K562 (cell line): ENCODE measurements around the gene PARD3. TPM values are rescaled to one million over a fixed set of nuclear protein-coding genes. Genes with fewer than 3 reads are reported as not detected.

Experiments used
- ATAC-seq: fragments of 200-7000 bp; cut with Tn5 transposase; 3 replicates; pipeline ENCODE4 v1.9.1; 2020; ENCODE audit warnings: moderate library complexity
- BruUV-seq: library from RNA; stranded (reverse); fragments of 400-500 nt; replicated peaks from 2 replicates; lab custom pipeline; 2021; lab: Mats Ljungman, UMichigan
- CTCF ChIA-PET: fragments of 300-600 bp; formaldehyde crosslinking; extraction: SDS; loops from one replicate; lab custom pipeline; 2021; ENCODE audit warnings: low intra/inter-chr PET ratio; lab: Yijun Ruan, JAX
- POLR2A ChIA-PET: fragments of 300-600, 350-650 bp; sonication (Branson Sonifier 250); formaldehyde crosslinking; extraction: SDS; loops from one replicate; lab custom pipeline; 2021; ENCODE audit warnings: antibody characterized with exemption, inconsistent platforms; lab: Yijun Ruan, JAX
- DNase-seq, 4 experiments: peaks; one replicate each; pipeline versions ENCODE4 v3.0.0 to v3.0.0-alpha.2; 2011 to 2018; ENCODE audit warnings: low spot score in 3 of 4, mixed read lengths in 3 of 4; ENCODE audit errors: extremely low read depth in 1 of 4
- FAIRE-seq: peaks from 2 replicates; lab custom pipeline; 2011; peaks lifted over from hg19 to GRCh38; lab: Jason Lieb, UNC
- H2AFZ ChIP-seq: 2 replicates; pipeline ENCODE4 v1.6.0; 2011; ENCODE audit warnings: low read depth, low read length, control low read depth, inconsistent platforms
- H3K27ac ChIP-seq: fragments of 200-600 bp; 3 replicates; pipeline ENCODE4 v1.8.0; 2011; ENCODE audit warnings: low read depth, mild to moderate bottlenecking, control low read depth, inconsistent platforms, low read length, moderate library complexity, mixed read lengths; ENCODE audit errors: extremely low read depth
- H3K27me3 ChIP-seq, 2 experiments: fragments of 300-600 bp in 1 of 2; 2 replicates in 1 of 2; 3 replicates in 1 of 2; pipeline versions ENCODE4 v1.6.0 to v1.8.0; 2011; ENCODE audit warnings: inconsistent platforms in 2 of 2, low read length in 2 of 2, mild to moderate bottlenecking in 1 of 2, mixed read lengths in 1 of 2, moderate library complexity in 1 of 2; ENCODE audit not compliant: control insufficient read depth in 2 of 2, insufficient read depth in 2 of 2
- H3K36me3 ChIP-seq: fragments of 300-600 bp; 3 replicates; pipeline ENCODE4 v1.8.0; 2011; ENCODE audit warnings: mild to moderate bottlenecking, low read length, inconsistent platforms; ENCODE audit not compliant: control insufficient read depth, insufficient read depth
- H3K4me1 ChIP-seq, 2 experiments: fragments of 200-600 bp in 1 of 2; replicated peaks in 1 of 2; 2 replicates in 1 of 2; 3 replicates in 1 of 2; pipeline versions ENCODE4 v1.5.1 to v1.8.0; 2011; ENCODE audit warnings: inconsistent platforms in 2 of 2, low read length in 2 of 2, mild to moderate bottlenecking in 1 of 2, mixed read lengths in 1 of 2, moderate library complexity in 1 of 2; ENCODE audit not compliant: control insufficient read depth in 2 of 2, insufficient read depth in 2 of 2
- H3K4me2 ChIP-seq: 2 replicates; pipeline ENCODE4 v1.6.1; 2011; ENCODE audit warnings: low read length, control low read depth, inconsistent platforms, mixed read lengths; ENCODE audit not compliant: insufficient read depth
- H3K4me3 ChIP-seq: fragments of 200-600 bp; sonication (generic), shearing (Covaris generic); 2 replicates; pipeline ENCODE4 v1.5.1; 2016; ENCODE audit warnings: control low read depth, inconsistent platforms
- H3K79me2 ChIP-seq: fragments of 200-600 bp; 3 replicates; pipeline ENCODE4 v1.8.0; 2011; ENCODE audit warnings: low read length, inconsistent platforms; ENCODE audit not compliant: control insufficient read depth, insufficient read depth
- H3K9ac ChIP-seq, 2 experiments: 2 replicates each; pipeline versions ENCODE4 v1.6.0 to v1.6.1; 2011; ENCODE audit warnings: low read depth in 2 of 2, low read length in 2 of 2, control low read depth in 1 of 2, inconsistent platforms in 1 of 2, mild to moderate bottlenecking in 1 of 2, mixed read lengths in 1 of 2; ENCODE audit not compliant: insufficient read depth in 1 of 2
- H3K9me1 ChIP-seq: one replicate; pipeline ENCODE4 v1.6.0; 2011; ENCODE audit warnings: inconsistent platforms, mild to moderate bottlenecking, low read length, moderate library complexity; ENCODE audit not compliant: control insufficient read depth, insufficient read depth
- H3K9me3 ChIP-seq: replicated peaks from 2 replicates; pipeline ENCODE4 v1.5.1; 2011; ENCODE audit warnings: low read depth, low read length, inconsistent platforms; ENCODE audit not compliant: control insufficient read depth, insufficient read depth
- H4K20me1 ChIP-seq: replicated peaks from 2 replicates; pipeline ENCODE4 v1.6.1; 2011; ENCODE audit warnings: low read length, inconsistent platforms, mixed read lengths; ENCODE audit not compliant: control insufficient read depth, insufficient read depth
- HDAC2 ChIP-seq: fragments of 450-650 bp; IDR thresholded peaks from 2 replicates; pipeline ENCODE4 v1.6.1; 2016; ENCODE audit warnings: mild to moderate bottlenecking
- MAFG ChIP-seq: fragments of 450-650 bp; conservative IDR thresholded peaks from 2 replicates; pipeline ENCODE4 v1.6.1; 2016; ENCODE audit warnings: missing genetic modification characterization, missing compliant biosample characterization
- NFRKB ChIP-seq: fragments of 450-650 bp; IDR thresholded peaks from 2 replicates; pipeline ENCODE4 v1.6.1; 2016; ENCODE audit warnings: low read depth
- STAT5A ChIP-seq: IDR thresholded peaks from 2 replicates; pipeline ENCODE4 v1.6.1; 2012; ENCODE audit warnings: low read length, inconsistent platforms, borderline replicate concordance
- TCF7L2 ChIP-seq: fragments of 150-350 bp; IDR thresholded peaks from 2 replicates; pipeline ENCODE4 v1.6.1; 2016; ENCODE audit warnings: low read depth, mild to moderate bottlenecking, low read length, moderate library complexity
- ZNF146 ChIP-seq: IDR thresholded peaks from one replicate; pipeline ENCODE4 v1.6.1; 2018; ENCODE audit warnings: missing compliant biosample characterization; ENCODE audit not compliant: unreplicated experiment
- ZNF57 ChIP-seq: fragments of 450-650 bp; formaldehyde crosslinking; IDR thresholded peaks from 2 replicates; pipeline ENCODE4 v1.4.0; 2020; ENCODE audit warnings: mild to moderate bottlenecking, moderate library complexity
- ZSCAN29 ChIP-seq: fragments of 450-650 bp; IDR thresholded peaks from 2 replicates; pipeline ENCODE4 v1.6.1; 2017
- ZZZ3 ChIP-seq: fragments of 450-650 bp; IDR thresholded peaks from 2 replicates; pipeline ENCODE4 v1.6.1; 2016; ENCODE audit warnings: antibody characterized with exemption, mild to moderate bottlenecking, moderate library complexity
- WGBS: fragments of 100-300 bp; shearing (Covaris generic); methylation state at CpG from one replicate; pipeline ENCODE4 v1.1.6; 2016; ENCODE audit warnings: low coverage, mixed read lengths; ENCODE audit not compliant: insufficient coverage; ENCODE audit errors: missing lambda C conversion rate; 5-methylcytosine and 5-hydroxymethylcytosine counted together
- in situ Hi-C: fragments of 300-500 bp; cut with MboI; formaldehyde crosslinking; loops from 4 replicates; pipeline ENCODE4 v1.15.0; 2018; ENCODE audit warnings: inconsistent platforms, mixed read lengths
- intact Hi-C: fragments of 100-400 bp; cut with micrococcal nuclease; formaldehyde crosslinking; loops from 2 replicates; pipeline ENCODE4 v1.14.2; 2022
- polyA plus RNA-seq, 8 experiments: library from polyadenylated mRNA; depleted of rRNA in 4 of 8; stranded (reverse) in 5 of 8; unstranded in 3 of 8; fragments of >200 nt; fragmentation: Nextera tagmentation in 2 of 8; fragmentation: Illumina TruSeq in 1 of 8; extraction: Ambion mirVana in 2 of 8; extraction: Trizol in 1 of 8; gene quantifications; 2 replicates each; pipeline versions ENCODE4 v1.2.1 to v1.2.3, GENCODE V29; 2011 to 2014; ENCODE audit warnings: inconsistent platforms in 1 of 8, missing spikeins in 1 of 8
- total RNA-seq, 7 experiments: library from RNA; depleted of rRNA in 6 of 7; stranded (reverse); fragments of >200 nt in 6 of 7; fragmentation: Illumina TruSeq in 2 of 7; extraction: Trizol in 2 of 7; gene quantifications; 2 replicates each; pipeline versions ENCODE4 v1.2.1 to v1.2.3, GENCODE V29; 2011 to 2021; ENCODE audit warnings: low replicate concordance in 1 of 7
- TF ChIP-seq, protein P1 (sequence below), 2 experiments: fragments of 450-650 bp in 1 of 2; sonication (generic) in 1 of 2; formaldehyde crosslinking; conservative IDR thresholded peaks; 2 replicates each; pipeline versions ENCODE4 v1.4.0 to v1.8.1; 2020 to 2022; ENCODE audit warnings: mild to moderate bottlenecking in 1 of 2, missing genetic modification reagents in 1 of 2
- TF ChIP-seq, protein P2 (sequence below): fragments of 250-450 bp; sonication (Bioruptor Pico); IDR thresholded peaks from 2 replicates; pipeline ENCODE4 v1.5.0; 2021
- TF ChIP-seq, protein P3 (sequence below): fragments of 250-450 bp; sonication (Bioruptor Pico); IDR thresholded peaks from 2 replicates; pipeline ENCODE4 v1.8.0; 2021; ENCODE audit warnings: borderline replicate concordance, mild to moderate bottlenecking, moderate library complexity; ENCODE audit not compliant: poor library complexity, severe bottlenecking
- TF ChIP-seq, protein P4 (sequence below): fragments of 450-650 bp; conservative IDR thresholded peaks from 2 replicates; pipeline ENCODE4 v1.6.1; 2016; ENCODE audit warnings: missing genetic modification characterization, low read depth, mild to moderate bottlenecking, missing compliant biosample characterization, moderate library complexity
- TF ChIP-seq, protein P5 (sequence below): sonication (generic); formaldehyde crosslinking; IDR thresholded peaks from 2 replicates; pipeline ENCODE4 v1.8.1; 2023; ENCODE audit warnings: mild to moderate bottlenecking, missing genetic modification reagents
- TF ChIP-seq, protein P6 (sequence below): sonication (generic); formaldehyde crosslinking; IDR thresholded peaks from 2 replicates; pipeline ENCODE4 v1.8.0; 2022; ENCODE audit warnings: missing genetic modification reagents, mild to moderate bottlenecking, borderline replicate concordance
- TF ChIP-seq, protein P7 (sequence below), 2 experiments: fragments of 450-650 bp in 1 of 2; sonication (generic) in 1 of 2; formaldehyde crosslinking in 1 of 2; IDR thresholded peaks in 1 of 2; conservative IDR thresholded peaks in 1 of 2; 2 replicates each; pipeline versions ENCODE4 v1.6.1 to v1.8.1; 2016 to 2023; ENCODE audit warnings: mild to moderate bottlenecking in 2 of 2, moderate library complexity in 2 of 2, inconsistent platforms in 1 of 2, missing genetic modification reagents in 1 of 2

PARD3 gene
- total and polyA plus RNA-seq, 9 of the 15 experiments (the other 6 are each of a cell fraction or from before 2014, with no cell fraction given), result 2.7 to 11.7 (median 7.7) TPM

DNA sequence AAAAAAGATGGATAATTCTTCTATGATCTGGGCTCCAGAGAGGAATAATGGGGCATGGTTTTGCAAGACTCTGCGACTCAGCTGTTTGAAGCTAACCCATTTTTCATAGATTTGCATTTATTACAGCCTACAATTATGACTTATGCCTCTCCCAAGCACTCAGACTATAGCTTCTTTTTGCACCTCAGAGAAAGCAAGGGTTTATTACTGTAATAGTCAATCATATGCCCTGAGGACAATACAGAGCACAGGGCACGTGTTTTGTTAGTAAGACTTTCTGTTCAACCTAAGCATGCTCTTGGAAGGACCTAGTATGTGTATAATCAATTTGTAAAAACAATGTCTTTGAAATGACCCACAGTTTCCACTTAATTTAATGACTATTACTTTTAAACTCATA, 221.2 kb downstream of the PARD3 start:
- H3K36me3 ChIP-seq, result no peaks in the 10 kb centered on the region
- H3K9ac ChIP-seq, result no peak overlapping the region
- H3K79me2 ChIP-seq, result no peaks in the 10 kb centered on the region
- DNase-seq, result no peak
- no peak for ATAC-seq
- H3K4me1 ChIP-seq, result no peaks in the 10 kb centered on the region
- H3K27ac ChIP-seq, result no peak overlapping the region
- FAIRE-seq, result no peak
- ChIA-PET CTCF (no interaction called here), POLR2A (interaction anchor here (1.1 kb wide), 1 partner anchor 14 kb away, joined by 3 read pairs; no protein-coding TSS in a partner anchor)
- no peaks in the 10 kb centered on the region for H3K9me3 ChIP-seq
- no peak overlapping the region for H2AFZ ChIP-seq
- H3K4me3 ChIP-seq, result no peak overlapping the region
- BruUV-seq, result no TSS peak
- intact Hi-C loops (no loop called here), in situ Hi-C loops (no loop called here)
- peaks cover 6% of the 10 kb centered on the region; the same call in 1 of the 2 replicates for H4K20me1 ChIP-seq
- H3K4me2 ChIP-seq, result no peak overlapping the region
- WGBS, result 6% methylated on average over 2 of the region's 2 CpGs
- H3K27me3 ChIP-seq, result 0 out of 5 replicates have a peak, but pooled peaks cover 0 to under 1% of the 10 kb centered on the region in 2 experiments
- H3K9me1 ChIP-seq, result no peaks in the 10 kb centered on the region
- TF ChIP-seq TCF7L2 (no peak), ZNF57 (CRISPR knock-in tag) (no peak), STAT5A (no peak), ZZZ3 (no peak), MAFG (tag) (no peak), NFRKB (no peak), ZSCAN29 (no peak), ZNF146 (no peak), HDAC2 (no peak)
- TF ChIP-seq, protein P1, sequence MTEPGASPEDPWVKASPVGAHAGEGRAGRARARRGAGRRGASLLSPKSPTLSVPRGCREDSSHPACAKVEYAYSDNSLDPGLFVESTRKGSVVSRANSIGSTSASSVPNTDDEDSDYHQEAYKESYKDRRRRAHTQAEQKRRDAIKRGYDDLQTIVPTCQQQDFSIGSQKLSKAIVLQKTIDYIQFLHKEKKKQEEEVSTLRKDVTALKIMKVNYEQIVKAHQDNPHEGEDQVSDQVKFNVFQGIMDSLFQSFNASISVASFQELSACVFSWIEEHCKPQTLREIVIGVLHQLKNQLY (CRISPR knock-in tag; conservative IDR thresholded peaks at IDR 0.05), result no peak
- TF ChIP-seq, protein P2, sequence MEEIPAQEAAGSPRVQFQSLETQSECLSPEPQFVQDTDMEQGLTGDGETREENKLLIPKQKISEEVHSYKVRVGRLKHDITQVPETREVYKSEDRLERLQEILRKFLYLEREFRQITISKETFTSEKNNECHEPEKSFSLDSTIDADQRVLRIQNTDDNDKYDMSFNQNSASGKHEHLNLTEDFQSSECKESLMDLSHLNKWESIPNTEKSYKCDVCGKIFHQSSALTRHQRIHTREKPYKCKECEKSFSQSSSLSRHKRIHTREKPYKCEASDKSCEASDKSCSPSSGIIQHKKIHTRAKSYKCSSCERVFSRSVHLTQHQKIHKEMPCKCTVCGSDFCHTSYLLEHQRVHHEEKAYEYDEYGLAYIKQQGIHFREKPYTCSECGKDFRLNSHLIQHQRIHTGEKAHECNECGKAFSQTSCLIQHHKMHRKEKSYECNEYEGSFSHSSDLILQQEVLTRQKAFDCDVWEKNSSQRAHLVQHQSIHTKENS (CRISPR knock-in tag), result no peak
- TF ChIP-seq, protein P3, sequence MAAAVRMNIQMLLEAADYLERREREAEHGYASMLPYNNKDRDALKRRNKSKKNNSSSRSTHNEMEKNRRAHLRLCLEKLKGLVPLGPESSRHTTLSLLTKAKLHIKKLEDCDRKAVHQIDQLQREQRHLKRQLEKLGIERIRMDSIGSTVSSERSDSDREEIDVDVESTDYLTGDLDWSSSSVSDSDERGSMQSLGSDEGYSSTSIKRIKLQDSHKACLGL (CRISPR knock-in tag), result no peak
- TF ChIP-seq, protein P4, sequence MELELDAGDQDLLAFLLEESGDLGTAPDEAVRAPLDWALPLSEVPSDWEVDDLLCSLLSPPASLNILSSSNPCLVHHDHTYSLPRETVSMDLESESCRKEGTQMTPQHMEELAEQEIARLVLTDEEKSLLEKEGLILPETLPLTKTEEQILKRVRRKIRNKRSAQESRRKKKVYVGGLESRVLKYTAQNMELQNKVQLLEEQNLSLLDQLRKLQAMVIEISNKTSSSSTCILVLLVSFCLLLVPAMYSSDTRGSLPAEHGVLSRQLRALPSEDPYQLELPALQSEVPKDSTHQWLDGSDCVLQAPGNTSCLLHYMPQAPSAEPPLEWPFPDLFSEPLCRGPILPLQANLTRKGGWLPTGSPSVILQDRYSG (tag), result no peak
- TF ChIP-seq, protein P5, sequence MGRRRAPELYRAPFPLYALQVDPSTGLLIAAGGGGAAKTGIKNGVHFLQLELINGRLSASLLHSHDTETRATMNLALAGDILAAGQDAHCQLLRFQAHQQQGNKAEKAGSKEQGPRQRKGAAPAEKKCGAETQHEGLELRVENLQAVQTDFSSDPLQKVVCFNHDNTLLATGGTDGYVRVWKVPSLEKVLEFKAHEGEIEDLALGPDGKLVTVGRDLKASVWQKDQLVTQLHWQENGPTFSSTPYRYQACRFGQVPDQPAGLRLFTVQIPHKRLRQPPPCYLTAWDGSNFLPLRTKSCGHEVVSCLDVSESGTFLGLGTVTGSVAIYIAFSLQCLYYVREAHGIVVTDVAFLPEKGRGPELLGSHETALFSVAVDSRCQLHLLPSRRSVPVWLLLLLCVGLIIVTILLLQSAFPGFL (CRISPR knock-in tag), result no peak
- TF ChIP-seq, protein P6, sequence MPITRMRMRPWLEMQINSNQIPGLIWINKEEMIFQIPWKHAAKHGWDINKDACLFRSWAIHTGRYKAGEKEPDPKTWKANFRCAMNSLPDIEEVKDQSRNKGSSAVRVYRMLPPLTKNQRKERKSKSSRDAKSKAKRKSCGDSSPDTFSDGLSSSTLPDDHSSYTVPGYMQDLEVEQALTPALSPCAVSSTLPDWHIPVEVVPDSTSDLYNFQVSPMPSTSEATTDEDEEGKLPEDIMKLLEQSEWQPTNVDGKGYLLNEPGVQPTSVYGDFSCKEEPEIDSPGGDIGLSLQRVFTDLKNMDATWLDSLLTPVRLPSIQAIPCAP (CRISPR knock-in tag), result no peak
- TF ChIP-seq, protein P7, sequence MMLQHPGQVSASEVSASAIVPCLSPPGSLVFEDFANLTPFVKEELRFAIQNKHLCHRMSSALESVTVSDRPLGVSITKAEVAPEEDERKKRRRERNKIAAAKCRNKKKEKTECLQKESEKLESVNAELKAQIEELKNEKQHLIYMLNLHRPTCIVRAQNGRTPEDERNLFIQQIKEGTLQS (IDR thresholded peaks at IDR 0.05), result no peak
- TF ChIP-seq, protein P7 (CRISPR knock-in tag; conservative IDR thresholded peaks at IDR 0.05), result no peak
